ENCODE measurements around the gene ARFGAP1.
"Not testable (repeated sequence)": the region's sequence is repeated elsewhere in the genome, so short reads cannot be mapped to it uniquely, and the experiment has no call there.

ARFGAP1 gene

GRCh38 chr20:63293456-63293855 lies 20.8 kb downstream of the ARFGAP1 start:
- no peak for DNase-seq

- DNase-seq, result no peak
Observed at GRCh38 chr20:63293871-63294535, 21.4 kb downstream of the ARFGAP1 start.

DNA sequence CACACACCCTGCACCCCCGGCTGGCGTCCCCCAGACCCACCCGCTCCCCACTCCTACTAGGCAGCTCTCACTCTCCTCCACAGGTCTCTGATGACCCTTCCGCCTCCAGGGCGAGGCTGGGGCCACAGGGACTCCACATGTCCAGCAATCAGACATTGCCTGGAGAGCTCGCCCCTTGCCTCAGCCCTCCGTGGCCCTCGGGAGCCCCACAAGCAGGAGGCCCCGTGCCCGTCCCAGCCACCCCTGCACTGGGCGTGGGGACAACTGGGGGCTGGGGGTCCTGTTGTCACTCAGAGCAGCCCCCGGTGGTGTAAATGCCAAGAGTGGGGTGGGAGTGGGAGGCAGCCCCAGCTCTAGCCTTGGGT lies 21.9 kb downstream of the ARFGAP1 start:
- DNase-seq, result no peak

GRCh38 chr20:63295018-63295417 lies 22.4 kb downstream of the ARFGAP1 start:
- no peak for DNase-seq

- DNase-seq, result peak; percentile 23
Observed at GRCh38 chr20:63295422-63295821, 22.8 kb downstream of the ARFGAP1 start.

- no peak for DNase-seq
Observed at GRCh38 chr20:63295846-63296245, 23.2 kb downstream of the ARFGAP1 start.

GRCh38 chr20:63296531-63297299 lies 24.1 kb downstream of the ARFGAP1 start:
- DNase-seq, result no peak

DNA sequence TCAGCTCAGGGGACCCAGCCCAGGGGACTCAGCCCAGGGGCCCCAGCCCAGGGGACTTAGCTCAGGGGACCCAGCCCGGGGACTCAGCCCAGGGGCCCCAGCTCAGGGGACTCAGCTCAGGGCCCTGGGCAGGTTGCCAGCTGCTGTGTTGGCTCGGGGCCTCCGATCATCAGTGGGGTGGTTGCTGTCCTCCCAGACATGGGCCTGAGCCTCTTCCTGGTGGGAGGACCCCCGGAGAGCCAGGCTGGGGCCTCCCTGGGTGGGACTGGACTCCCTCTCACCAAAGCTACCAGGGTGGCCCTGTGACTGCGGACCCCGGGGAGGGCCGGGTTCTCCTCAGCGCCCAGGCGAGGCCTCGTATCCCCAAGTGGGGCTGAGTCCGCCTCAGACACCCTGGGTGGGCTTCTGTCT lies 24.8 kb downstream of the ARFGAP1 start:
- DNase-seq, result no peak

GRCh38 chr20:63297796-63298572 lies 25.4 kb downstream of the ARFGAP1 start:
- no peak for DNase-seq

GRCh38 chr20:63298731-63299312 lies 26.2 kb downstream of the ARFGAP1 start:
- no peak for DNase-seq

DNA sequence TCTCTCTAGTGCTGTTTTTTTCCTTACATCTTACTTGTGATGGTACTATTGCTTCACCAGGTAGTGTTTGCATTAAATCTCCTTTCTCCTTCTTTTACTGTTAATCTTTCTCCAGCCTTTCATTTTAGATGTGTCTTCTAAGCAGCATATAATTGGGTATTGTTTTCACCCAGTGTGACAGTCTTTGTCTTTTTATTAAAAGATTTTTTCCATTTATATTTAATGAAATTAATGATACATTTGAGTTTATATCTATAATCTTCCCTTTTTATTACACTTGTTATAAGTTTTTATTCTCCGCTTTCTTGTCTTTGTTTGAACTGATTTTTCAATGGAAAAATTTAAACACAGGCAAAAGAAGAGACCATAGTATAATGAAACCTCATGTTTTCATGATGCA lies 29.1 kb downstream of the ARFGAP1 start:
- no peak for DNase-seq

DNA sequence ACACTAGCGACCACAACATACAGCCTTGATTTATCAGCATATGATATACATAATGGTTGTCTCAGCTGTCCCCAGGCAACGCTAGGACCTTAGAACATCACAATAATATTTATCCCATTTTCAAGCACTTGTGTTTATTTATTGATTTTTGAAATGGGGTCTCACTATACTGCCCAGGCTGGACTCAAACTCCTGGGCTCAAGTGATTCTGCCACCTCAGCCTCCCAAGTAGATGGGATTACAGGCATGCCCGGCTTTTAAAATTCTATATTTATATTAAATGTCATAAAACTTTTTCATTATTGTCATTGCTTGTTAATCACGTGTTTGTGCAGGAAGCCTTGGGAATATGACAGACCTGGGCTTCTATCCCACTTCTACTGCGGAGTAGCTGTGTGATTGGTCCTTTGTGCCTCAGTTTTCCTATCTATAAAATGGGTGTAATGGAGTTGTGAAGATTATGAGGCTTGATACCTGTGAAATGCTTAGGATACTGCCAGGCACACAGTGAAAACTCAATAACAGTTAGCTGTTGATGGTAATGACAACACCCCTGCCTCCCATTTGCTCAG lies 30.6 kb downstream of the ARFGAP1 start:
- no peak for DNase-seq

GRCh38 chr20:63305393-63305792 lies 32.8 kb downstream of the ARFGAP1 start:
- DNase-seq, result no peak

- not testable (repeated sequence) for DNase-seq
Observed at GRCh38 chr20:63305933-63306672, 33.5 kb downstream of the ARFGAP1 start.

DNA sequence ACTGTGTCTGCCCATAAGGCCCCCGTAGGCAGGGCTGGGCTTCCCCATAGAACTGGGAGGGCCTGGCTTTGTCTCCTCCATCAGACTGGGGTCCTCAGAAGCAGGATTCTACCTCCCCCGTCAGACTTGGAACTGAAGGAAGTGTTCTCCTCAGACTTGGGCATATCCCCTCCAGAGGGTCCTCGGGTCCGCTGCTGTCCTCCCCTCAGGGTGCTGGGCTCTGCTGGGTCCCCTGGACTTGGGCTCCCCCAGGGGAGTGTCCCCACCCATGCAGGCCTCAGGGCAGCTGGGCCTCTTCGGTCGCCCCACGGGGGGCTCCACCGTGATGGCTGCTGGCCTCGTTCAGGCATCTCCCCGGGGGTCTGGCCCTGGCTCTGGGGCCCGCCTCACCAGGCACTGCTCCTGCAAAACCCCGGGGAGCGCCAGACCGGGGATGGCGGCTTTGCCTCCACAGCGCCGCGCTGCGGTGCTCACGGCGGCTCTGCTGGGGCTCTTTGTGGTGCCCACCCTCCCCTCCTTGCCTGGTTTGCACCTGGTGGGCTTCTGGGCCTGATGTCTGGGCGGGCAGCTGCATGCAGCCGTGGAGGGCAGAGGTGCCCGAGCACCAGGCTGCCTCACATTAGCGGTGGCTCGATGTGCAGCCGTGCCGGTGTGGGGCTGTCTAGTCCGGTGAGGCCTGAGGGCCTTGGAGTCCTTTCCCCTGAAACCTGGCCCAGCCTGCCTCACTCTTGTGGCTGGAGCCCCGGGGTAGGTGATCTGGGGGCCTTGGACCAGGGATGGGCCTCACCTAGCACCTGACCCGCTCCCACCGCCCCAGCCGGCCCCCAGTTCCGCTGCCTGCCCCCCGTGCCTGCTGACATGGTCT lies 34.3 kb downstream of the ARFGAP1 start:
- no peak for DNase-seq

- DNase-seq, result no peak
Observed at GRCh38 chr20:63307538-63308217, 35.1 kb downstream of the ARFGAP1 start.

DNA sequence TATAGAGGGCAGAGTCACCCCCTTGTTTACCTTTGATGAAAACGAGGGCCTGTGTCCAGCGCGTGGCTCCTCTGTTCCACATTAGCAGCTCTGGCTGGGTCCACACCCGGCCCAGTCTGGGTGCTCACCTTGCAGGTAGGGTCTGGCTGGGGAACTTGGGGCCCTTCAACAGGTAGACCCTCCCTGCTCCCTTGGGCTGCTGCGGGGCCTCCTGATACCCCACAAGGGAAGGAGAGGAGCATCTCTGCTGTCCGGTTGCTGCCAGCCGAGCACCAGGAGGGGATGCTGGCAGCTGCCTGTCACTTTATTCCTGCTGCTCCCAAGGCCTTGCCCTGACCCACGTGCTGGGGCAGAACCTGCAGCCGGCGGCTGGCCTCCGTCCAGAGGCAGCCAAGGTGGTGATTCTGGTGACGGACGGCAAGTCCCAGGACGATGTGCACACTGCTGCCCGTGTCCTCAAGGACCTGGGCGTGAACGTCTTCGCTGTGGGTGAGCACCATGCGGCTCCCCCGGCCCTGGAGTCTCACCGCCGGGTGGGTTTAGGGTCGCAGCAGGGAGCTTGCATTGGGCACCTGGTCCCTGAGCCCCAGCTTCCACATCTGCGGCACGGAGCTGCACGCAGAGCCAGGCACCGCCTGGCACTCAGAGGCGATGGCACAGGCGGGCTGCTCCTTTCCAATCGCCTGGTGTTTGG lies 35.8 kb downstream of the ARFGAP1 start:
- DNase-seq, result no peak

- DNase-seq, result peak; percentile 8
Observed at GRCh38 chr20:63309261-63310071, 36.9 kb downstream of the ARFGAP1 start.
